HL-60 (cell line): Measurements from ENCODE around the gene DMAC1.

Experiments used
- CTCF ChIP-seq: IDR thresholded peaks from one replicate; pipeline ENCODE4 v1.5.1; 2011; ENCODE audit warnings: low read length, control low read depth, inconsistent platforms; ENCODE audit not compliant: insufficient read depth
- GABPA ChIP-seq: IDR thresholded peaks from 2 replicates; pipeline ENCODE4 v1.6.1; 2012; ENCODE audit warnings: low read depth

- TF ChIP-seq CTCF (no peak), GABPA (no peak)
Measured at GRCh38 chr9:7819984-7820383, 20.4 kb upstream of the DMAC1 start.
